IMR-90 (cell line): ENCODE results near the gene FBXO40. TPM values are rescaled to one million over a fixed set of nuclear protein-coding genes. Genes with fewer than 3 reads are reported as not detected.

ENCODE experiments used
- ATAC-seq: fragments of 200-7000 bp; cut with Tn5 transposase; 2 replicates; pipeline ENCODE4 v1.9.1; 2020; ENCODE audit warnings: low read depth, mild to moderate bottlenecking, moderate library complexity
- BruUV-seq: library from RNA; stranded (reverse); fragments of 400-500 nt; replicated peaks from 2 replicates; lab custom pipeline; 2021; lab: Mats Ljungman, UMichigan
- CTCF ChIA-PET: fragments of 300-600 bp; formaldehyde crosslinking; extraction: SDS; loops from one replicate; lab custom pipeline; 2021; ENCODE audit warnings: antibody characterized with exemption; lab: Yijun Ruan, JAX
- POLR2A ChIA-PET: fragments of 300-600 bp; sonication (Branson Sonifier 250); formaldehyde crosslinking; loops from one replicate; lab custom pipeline; 2022; ENCODE audit warnings: antibody characterized with exemption; ENCODE audit not compliant: unreplicated experiment; lab: Charles Lee
- DNase-seq: peaks from one replicate; pipeline ENCODE4 v3.0.0; 2013
- H2AFZ ChIP-seq: replicated peaks from 2 replicates; pipeline ENCODE3; 2013; ENCODE audit warnings: low read length, mild to moderate bottlenecking; ENCODE audit not compliant: poor library complexity
- H2AK5ac ChIP-seq: 2 replicates; pipeline ENCODE4 v1.6.1; 2013; ENCODE audit warnings: low read depth, low read length, inconsistent platforms
- H2AK9ac ChIP-seq: replicated peaks from 2 replicates; pipeline ENCODE3; 2013; ENCODE audit warnings: mild to moderate bottlenecking, low read depth, low read length, moderate library complexity; ENCODE audit not compliant: poor library complexity
- H2BK120ac ChIP-seq: 2 replicates; pipeline ENCODE4 v1.6.1; 2013; ENCODE audit warnings: low read depth, low read length, inconsistent platforms
- H2BK15ac ChIP-seq: 3 replicates; pipeline ENCODE4 v1.6.1; 2013; ENCODE audit warnings: low read depth, low read length, inconsistent platforms
- H2BK20ac ChIP-seq: 2 replicates; pipeline ENCODE4 v1.6.1; 2013; ENCODE audit warnings: low read depth, mild to moderate bottlenecking, inconsistent platforms, low read length, moderate library complexity
- H2BK5ac ChIP-seq: 2 replicates; pipeline ENCODE4 v1.6.1; 2013; ENCODE audit warnings: mild to moderate bottlenecking, low read depth, low read length, inconsistent platforms; ENCODE audit not compliant: poor library complexity, severe bottlenecking
- H3K14ac ChIP-seq: replicated peaks from 2 replicates; pipeline ENCODE4 v1.6.1; 2013; ENCODE audit warnings: low read depth, low read length, inconsistent platforms
- H3K18ac ChIP-seq: 2 replicates; pipeline ENCODE4 v1.6.1; 2013; ENCODE audit warnings: low read depth, low read length, control low read depth
- H3K23ac ChIP-seq: 2 replicates; pipeline ENCODE4 v1.6.1; 2013; ENCODE audit warnings: low read depth, low read length, inconsistent platforms
- H3K27ac ChIP-seq: 2 replicates; pipeline ENCODE4 v1.5.1; 2013; ENCODE audit warnings: mild to moderate bottlenecking, control low read depth, low read length; ENCODE audit not compliant: insufficient read depth
- H3K27me3 ChIP-seq: 2 replicates; pipeline ENCODE4 v1.6.1; 2013; ENCODE audit warnings: low read length; ENCODE audit not compliant: control insufficient read depth, insufficient read depth
- H3K36me3 ChIP-seq: 2 replicates; pipeline ENCODE4 v1.6.1; 2013; ENCODE audit warnings: low read length, mixed read lengths; ENCODE audit not compliant: control insufficient read depth, insufficient read depth
- H3K4ac ChIP-seq: 2 replicates; pipeline ENCODE4 v1.6.1; 2013; ENCODE audit warnings: low read depth, low read length, inconsistent platforms
- H3K4me1 ChIP-seq: 2 replicates; pipeline ENCODE4 v1.6.1; 2013; ENCODE audit warnings: low read length, mixed read lengths; ENCODE audit not compliant: control insufficient read depth, insufficient read depth
- H3K4me2 ChIP-seq: 2 replicates; pipeline ENCODE4 v1.6.1; 2013; ENCODE audit warnings: low read depth, mild to moderate bottlenecking, control low read depth, low read length, moderate library complexity
- H3K4me3 ChIP-seq: 2 replicates; pipeline ENCODE4 v1.5.1; 2013; ENCODE audit warnings: low read depth, mild to moderate bottlenecking, control low read depth, low read length, moderate library complexity; ENCODE audit not compliant: insufficient read depth
- H3K56ac ChIP-seq: 2 replicates; pipeline ENCODE4 v1.6.1; 2013; ENCODE audit warnings: low read length, inconsistent platforms; ENCODE audit not compliant: insufficient read depth; ENCODE audit errors: extremely low read depth
- H3K79me1 ChIP-seq, 2 experiments: 2 replicates each; pipeline ENCODE4 v1.6.1; 2013; ENCODE audit warnings: low read length in 2 of 2, inconsistent platforms in 1 of 2, low read depth in 1 of 2
- H3K9ac ChIP-seq: 2 replicates; pipeline ENCODE4 v1.6.1; 2013; ENCODE audit warnings: low read depth, low read length, control low read depth
- H3K9me1 ChIP-seq: 2 replicates; pipeline ENCODE4 v1.6.1; 2013; ENCODE audit warnings: low read length, inconsistent platforms; ENCODE audit not compliant: insufficient read depth
- H3K9me3 ChIP-seq: 2 replicates; pipeline ENCODE4 v1.6.1; 2013; ENCODE audit warnings: low read length; ENCODE audit not compliant: control insufficient read depth, insufficient read depth
- H4K20me1 ChIP-seq: 2 replicates; pipeline ENCODE4 v1.6.1; 2013; ENCODE audit warnings: low read length, inconsistent platforms; ENCODE audit not compliant: insufficient read depth
- H4K5ac ChIP-seq: 2 replicates; pipeline ENCODE4 v1.6.1; 2013; ENCODE audit warnings: mild to moderate bottlenecking, low read depth, low read length, control low read depth
- H4K8ac ChIP-seq, 2 experiments: 2 replicates each; pipeline ENCODE4 v1.6.1; 2013; ENCODE audit warnings: low read depth in 2 of 2, low read length in 2 of 2, control low read depth in 1 of 2, inconsistent platforms in 1 of 2
- H4K91ac ChIP-seq: 2 replicates; pipeline ENCODE4 v1.6.1; 2013; ENCODE audit warnings: low read depth, low read length, inconsistent platforms; ENCODE audit not compliant: insufficient read depth
- CEBPB ChIP-seq: IDR thresholded peaks from 2 replicates; pipeline ENCODE4 v1.6.1; 2012; ENCODE audit warnings: low read depth, low read length, improper control_type of control experiment
- RAD21 ChIP-seq: IDR thresholded peaks from 2 replicates; pipeline ENCODE4 v1.6.1; 2012; ENCODE audit warnings: low read length, improper control_type of control experiment
- WGBS, 2 experiments: methylation state at CpG; one replicate each; pipeline versions ENCODE4 v1.1.5 to v1.1.7; 2013; ENCODE audit warnings: missing lambda C conversion rate in 2 of 2; ENCODE audit not compliant: insufficient read length in 1 of 2; ENCODE audit errors: extremely low coverage in 2 of 2; 5-methylcytosine and 5-hydroxymethylcytosine counted together
- dilution Hi-C: fragments of 300-500 bp; cut with HindIII; formaldehyde crosslinking; loops from one replicate; pipeline ENCODE4 v1.14.3; 2018; ENCODE audit warnings: low sequenced_read_pairs; ENCODE audit not compliant: unreplicated experiment
- in situ Hi-C: fragments of 300-500 bp; cut with MboI; formaldehyde crosslinking; loops from 3 replicates; pipeline ENCODE4 v1.14.3; 2019; ENCODE audit warnings: low sequenced_read_pairs, inconsistent platforms, mixed read lengths
- intact Hi-C: fragments of 100-400 bp; cut with micrococcal nuclease; formaldehyde crosslinking; loops from 2 replicates; pipeline ENCODE4 v1.10.0; 2022
- polyA plus RNA-seq, 3 experiments: library from polyadenylated mRNA; depleted of rRNA; stranded (reverse); fragments of >200 nt; gene quantifications; 2 replicates each; pipeline ENCODE4 v1.2.3, GENCODE V29; 2012; ENCODE audit warnings: low replicate concordance in 1 of 3
- total RNA-seq: library from RNA; depleted of rRNA; stranded (reverse); fragments of >200 nt; gene quantifications from 2 replicates; pipeline ENCODE4 v1.2.3, GENCODE V29; 2012

Gene FBXO40
- total and polyA plus RNA-seq, 2 of the 4 experiments (the other 2 are of a cell fraction): not detected

GRCh38 chr3:121654493-121655385, 61.6 kb downstream of the FBXO40 start:
- Histone ChIP-seq H2AFZ (no peak overlapping the region), H3K36me3 (no peaks in the 10 kb centered on the region), H3K4ac (no peak overlapping the region), H2AK5ac (no peak overlapping the region), H2AK9ac (no peak overlapping the region), H4K8ac (no peak overlapping the region), H3K14ac (no peak overlapping the region), H2BK15ac (no peak overlapping the region), H3K27me3 (no peaks in the 10 kb centered on the region), H4K91ac (no peak overlapping the region), H3K79me1 (no peaks in the 10 kb centered on the region), H2BK5ac (no peak overlapping the region), H3K4me3 (no peak overlapping the region), H4K5ac (no peak overlapping the region), H3K18ac (no peak overlapping the region), H3K4me2 (no peak overlapping the region), H2BK120ac (no peak overlapping the region), H2BK20ac (no peak overlapping the region), H4K20me1 (no peaks in the 10 kb centered on the region), H3K9me1 (peaks cover 2% of the 10 kb centered on the region; the same call in 1 of the 2 replicates), H3K56ac (no peak overlapping the region), H3K23ac (no peak overlapping the region), H3K9me3 (no peaks in the 10 kb centered on the region), H3K27ac (no peak overlapping the region), H3K4me1 (no peaks in the 10 kb centered on the region), H3K9ac (no peak overlapping the region)
- no peak for ATAC-seq
- intact Hi-C loops (no loop called here), dilution Hi-C loops (no loop called here), in situ Hi-C loops (no loop called here)
- TF ChIP-seq RAD21: no peak
- TF ChIP-seq CEBPB: peak; percentile 57
- ChIA-PET POLR2A (no interaction called here), CTCF (no interaction called here)
- DNase-seq: no peak
- WGBS, 2 experiments: no CpG with 5 or more reads among the region's 6 CpGs
- no TSS peak for BruUV-seq
